Ascending aorta (tissue), 2 donors: ENCODE measurements around the gene GNB1L. TPM values are rescaled to one million over a fixed set of nuclear protein-coding genes. Genes with fewer than 3 reads are reported as not detected.

Source experiments
- DNase-seq, 2 donors: peaks; one replicate each; pipeline ENCODE4 v3.0.0-alpha.2; 2019; ENCODE audit warnings: low spot score in 2 of 2
- H3K27ac ChIP-seq, 2 donors: fragments of 200-600 bp; sonication (generic); one replicate each; pipeline ENCODE4 v1.5.1; 2016 to 2017; ENCODE audit warnings: mild to moderate bottlenecking in 1 of 2
- H3K27me3 ChIP-seq: fragments of 200-600 bp; sonication (generic); one replicate; pipeline ENCODE4 v1.5.1; 2017
- H3K36me3 ChIP-seq, 2 donors: fragments of 200-600 bp; sonication (generic); one replicate each; pipeline ENCODE4 v1.5.1; 2016
- H3K4me1 ChIP-seq, 2 donors: fragments of 200-600 bp; sonication (generic); one replicate each; pipeline ENCODE4 v1.5.1; 2016 to 2017; ENCODE audit warnings: mild to moderate bottlenecking in 1 of 2
- H3K4me3 ChIP-seq, 2 donors: fragments of 200-600 bp; sonication (generic); one replicate each; pipeline ENCODE4 v1.5.1; 2016 to 2017; ENCODE audit warnings: mild to moderate bottlenecking in 1 of 2
- H3K9me3 ChIP-seq, 2 donors: fragments of 200-600 bp; sonication (generic); one replicate each; pipeline ENCODE4 v1.5.1; 2016
- intact Hi-C: fragments of 100-400 bp; cut with DNase I; formaldehyde crosslinking; loops from one replicate; pipeline ENCODE4 v1.15.1; 2023
- total RNA-seq: library from RNA; depleted of rRNA; stranded (reverse); fragments of >200 nt; gene quantifications from one replicate; pipeline ENCODE4 v1.1.0, GENCODE V29; 2016
- TF ChIP-seq, protein P1 (sequence below), 3 experiments: fragments of 200-600 bp in 2 of 3; fragments of 450-650 bp in 1 of 3; sonication (generic) in 2 of 3; IDR thresholded peaks; one replicate each; pipeline ENCODE4 v1.5.1; 2016 to 2019; ENCODE audit warnings: antibody characterized with exemption in 3 of 3, mild to moderate bottlenecking in 1 of 3, moderate library complexity in 1 of 3

Gene GNB1L
- total RNA-seq, 1 donor from 2014 or later = 7.9 TPM

DNA sequence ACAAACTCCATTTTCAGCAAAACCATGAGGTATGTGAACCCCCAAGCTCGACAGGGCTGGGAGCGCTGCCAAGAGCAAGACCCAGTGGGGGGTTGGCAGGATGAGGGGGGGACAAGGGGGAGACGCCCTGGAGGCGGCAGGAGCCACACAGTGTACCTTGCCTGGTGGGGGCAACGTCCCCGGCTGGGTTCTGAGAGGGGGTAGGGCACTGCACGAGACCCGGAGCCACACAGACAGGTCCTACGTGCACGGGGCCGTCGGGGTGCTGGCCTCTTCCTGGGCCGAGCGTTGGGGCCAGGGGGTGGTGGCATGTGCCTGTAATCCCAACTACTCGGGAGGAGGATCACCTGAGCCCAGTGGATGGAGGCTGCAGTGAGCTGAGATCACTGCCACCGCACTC lies 65.3 kb downstream of the GNB1L start:
- Histone ChIP-seq H3K4me3 (no peak overlapping the region), H3K27ac (no peak overlapping the region), H3K9me3 (peaks cover 0 to 15% of the 10 kb centered on the region in 2 donors), H3K36me3 (peaks cover 3 to 23% of the 10 kb centered on the region in 2 donors), H3K27me3 (no peaks in the 10 kb centered on the region), H3K4me1 (no peaks in the 10 kb centered on the region)
- TF ChIP-seq, protein P1, sequence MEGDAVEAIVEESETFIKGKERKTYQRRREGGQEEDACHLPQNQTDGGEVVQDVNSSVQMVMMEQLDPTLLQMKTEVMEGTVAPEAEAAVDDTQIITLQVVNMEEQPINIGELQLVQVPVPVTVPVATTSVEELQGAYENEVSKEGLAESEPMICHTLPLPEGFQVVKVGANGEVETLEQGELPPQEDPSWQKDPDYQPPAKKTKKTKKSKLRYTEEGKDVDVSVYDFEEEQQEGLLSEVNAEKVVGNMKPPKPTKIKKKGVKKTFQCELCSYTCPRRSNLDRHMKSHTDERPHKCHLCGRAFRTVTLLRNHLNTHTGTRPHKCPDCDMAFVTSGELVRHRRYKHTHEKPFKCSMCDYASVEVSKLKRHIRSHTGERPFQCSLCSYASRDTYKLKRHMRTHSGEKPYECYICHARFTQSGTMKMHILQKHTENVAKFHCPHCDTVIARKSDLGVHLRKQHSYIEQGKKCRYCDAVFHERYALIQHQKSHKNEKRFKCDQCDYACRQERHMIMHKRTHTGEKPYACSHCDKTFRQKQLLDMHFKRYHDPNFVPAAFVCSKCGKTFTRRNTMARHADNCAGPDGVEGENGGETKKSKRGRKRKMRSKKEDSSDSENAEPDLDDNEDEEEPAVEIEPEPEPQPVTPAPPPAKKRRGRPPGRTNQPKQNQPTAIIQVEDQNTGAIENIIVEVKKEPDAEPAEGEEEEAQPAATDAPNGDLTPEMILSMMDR (IDR thresholded peaks at IDR 0.05) = no peak
- DNase-seq = no peak
- intact Hi-C loops = no loop called here

DNA sequence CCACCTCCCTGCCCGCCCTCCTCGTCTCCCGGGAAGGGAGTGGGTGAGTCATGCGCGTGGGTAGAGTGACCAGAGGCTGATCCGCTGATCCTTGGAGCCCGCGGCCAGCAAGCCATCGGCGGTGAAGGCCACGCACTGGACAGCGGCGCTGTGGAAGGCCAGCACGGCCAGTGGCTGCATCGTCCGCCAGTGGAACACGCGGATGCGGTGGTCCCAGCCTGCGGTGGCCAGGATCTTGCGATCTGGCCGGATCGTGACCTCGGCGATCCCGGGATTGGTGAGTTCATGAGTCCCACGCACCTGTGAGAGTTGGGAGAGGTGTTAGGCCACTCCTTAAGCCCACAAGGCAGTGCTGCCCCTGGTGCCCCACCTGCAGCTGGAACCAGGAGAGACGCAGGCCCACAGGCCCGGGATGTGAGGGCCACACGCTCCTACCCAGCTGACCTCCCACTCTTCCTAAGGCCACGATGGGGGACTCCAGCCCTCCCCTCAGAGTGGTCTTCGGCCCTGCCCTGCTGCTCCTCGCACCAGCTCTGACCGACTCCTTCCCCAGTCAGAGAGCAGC lies 65.9 kb downstream of the GNB1L start:
- no peaks in the 10 kb centered on the region for H3K4me1 ChIP-seq
- no peak overlapping the region for H3K27ac ChIP-seq
- no peaks in the 10 kb centered on the region for H3K27me3 ChIP-seq
- DNase-seq = no peak
- H3K36me3 ChIP-seq = peaks cover 3 to 23% of the 10 kb centered on the region in 2 donors
- H3K9me3 ChIP-seq = peaks cover 0 to 15% of the 10 kb centered on the region in 2 donors
- H3K4me3 ChIP-seq = no peak overlapping the region
- intact Hi-C loops = no loop called here
- TF ChIP-seq, protein P1 (IDR thresholded peaks at IDR 0.05) = no peak

DNA sequence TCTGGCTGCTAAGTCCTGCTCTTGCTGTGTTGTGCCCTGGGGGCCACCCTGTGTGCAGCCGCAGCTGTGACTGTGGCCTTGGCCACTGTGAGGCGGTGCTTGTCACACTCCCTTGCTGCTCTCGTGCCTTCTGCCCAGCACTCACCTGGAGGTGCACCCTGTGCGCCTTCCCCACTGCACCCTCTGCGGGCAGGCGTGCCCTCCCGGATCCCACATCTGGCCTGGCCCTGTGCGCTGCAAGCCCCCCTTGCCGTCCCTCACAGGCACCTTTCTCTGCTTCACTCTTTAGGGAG lies 66.9 kb downstream of the GNB1L start:
- Histone ChIP-seq H3K27me3 (no peaks in the 10 kb centered on the region), H3K9me3 (peaks cover 0 to 12% of the 10 kb centered on the region in 2 donors), H3K27ac (no peak overlapping the region), H3K4me1 (no peaks in the 10 kb centered on the region), H3K4me3 (no peak overlapping the region), H3K36me3 (peaks cover 3 to 23% of the 10 kb centered on the region in 2 donors)
- TF ChIP-seq, protein P1 (IDR thresholded peaks at IDR 0.05) = no peak
- intact Hi-C loops = no loop called here
- DNase-seq = no peak

DNA sequence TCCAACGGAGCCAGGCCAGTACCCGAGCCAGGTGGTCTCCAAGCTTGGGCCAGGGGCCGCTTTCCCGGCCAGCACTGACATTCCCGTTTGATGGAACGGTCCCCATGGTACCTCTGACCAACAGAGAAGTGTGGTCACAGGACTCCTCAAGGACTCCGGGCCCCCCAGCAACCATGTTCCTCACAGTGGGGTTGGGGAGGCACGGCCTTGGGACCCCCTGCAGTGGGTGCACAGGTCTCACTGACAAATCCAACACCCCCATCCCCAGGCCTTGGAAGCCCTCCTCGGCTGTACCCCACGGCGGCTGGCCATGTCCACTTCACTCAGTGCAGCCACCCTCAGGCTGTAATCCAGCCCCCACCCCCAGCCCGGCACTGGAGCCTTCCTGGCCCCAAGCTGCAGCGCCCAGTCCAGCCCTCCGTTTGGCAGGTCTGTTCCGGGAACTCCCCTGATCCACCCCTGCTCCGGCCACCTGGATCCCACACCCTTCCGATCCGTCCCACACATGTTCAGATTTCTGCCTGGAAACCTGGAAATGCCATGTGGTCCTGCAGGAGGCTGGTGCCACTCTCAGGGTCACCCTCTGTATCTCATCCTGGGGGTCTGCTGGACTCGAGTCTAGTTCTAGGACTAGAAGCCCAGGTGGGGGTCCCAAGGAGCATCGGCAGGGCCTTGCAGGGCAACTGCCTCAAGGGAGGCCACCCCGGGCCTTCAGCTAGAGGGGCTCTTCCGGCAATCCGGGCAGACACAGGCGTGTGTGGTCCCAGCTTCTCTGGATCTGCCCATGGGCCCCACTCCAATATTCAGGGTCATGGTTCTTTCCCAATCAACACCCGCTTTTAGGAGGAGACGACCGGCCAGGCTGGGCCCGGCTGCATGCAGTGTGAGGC lies 67.5 kb downstream of the GNB1L start:
- Histone ChIP-seq H3K27me3 (no peaks in the 10 kb centered on the region), H3K4me1 (no peaks in the 10 kb centered on the region), H3K27ac (no peak overlapping the region), H3K36me3 (peaks cover 3 to 19% of the 10 kb centered on the region in 2 donors), H3K4me3 (no peak overlapping the region), H3K9me3 (peaks cover 0 to 6% of the 10 kb centered on the region in 2 donors)
- TF ChIP-seq, protein P1 (IDR thresholded peaks at IDR 0.05) = no peak
- no peak for DNase-seq
- intact Hi-C loops = no loop called here

DNA sequence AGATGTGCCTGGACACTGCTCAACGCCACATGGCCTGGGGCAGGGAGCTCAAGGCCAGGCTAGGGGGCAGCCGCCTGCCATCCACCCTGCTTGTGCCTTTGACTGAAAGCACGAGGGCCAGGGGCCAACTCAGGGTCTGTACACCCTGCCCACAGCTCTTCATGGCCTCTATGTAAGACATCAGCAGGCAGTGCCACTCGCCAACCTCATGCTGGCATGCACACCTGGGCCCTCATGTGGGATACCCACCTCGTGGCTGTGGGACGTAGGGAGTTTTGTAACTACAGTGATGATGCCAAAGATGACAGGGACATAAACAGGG lies 68.4 kb downstream of the GNB1L start:
- Histone ChIP-seq H3K4me3 (no peak overlapping the region), H3K36me3 (peaks cover 3 to 19% of the 10 kb centered on the region in 2 donors), H3K4me1 (no peaks in the 10 kb centered on the region), H3K9me3 (no peaks in the 10 kb centered on the region), H3K27ac (no peak overlapping the region), H3K27me3 (no peaks in the 10 kb centered on the region)
- no peak for DNase-seq
- TF ChIP-seq, protein P1 (IDR thresholded peaks at IDR 0.05) = no peak
- intact Hi-C loops = no loop called here
